HUDEP-2 (cell line): Measurements from ENCODE around the gene MAGI3.
A peak's percentile ranks its signal among the peaks of the same experiment; 100 is the strongest.
"Not testable (repeated sequence)": the region's sequence is repeated elsewhere in the genome, so short reads cannot be mapped to it uniquely, and the experiment has no call there.

Experiments
- DNase-seq, 76 experiments: peaks; one replicate each; lab custom pipeline; 2025; ENCODE audit not compliant: unreplicated experiment in 76 of 76; lab: John Stamatoyannopoulos, UW

MAGI3 gene

DNA sequence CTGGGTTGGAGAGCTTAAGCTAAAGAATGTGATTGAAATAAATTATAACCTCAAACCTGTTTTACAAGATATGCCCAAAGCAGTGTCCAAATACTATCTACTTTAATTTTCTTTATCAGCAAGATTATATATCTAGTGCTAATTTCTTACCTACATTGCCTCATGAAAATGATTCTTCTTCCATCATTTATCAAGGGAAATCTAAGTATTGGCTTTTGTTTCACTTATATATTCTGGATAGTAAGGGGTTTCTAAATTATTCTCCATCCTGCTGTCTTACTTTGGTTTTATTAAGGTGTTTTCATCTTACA lies 287.8 kb downstream of the MAGI3 start:
- DNase-seq, result no peak

DNA sequence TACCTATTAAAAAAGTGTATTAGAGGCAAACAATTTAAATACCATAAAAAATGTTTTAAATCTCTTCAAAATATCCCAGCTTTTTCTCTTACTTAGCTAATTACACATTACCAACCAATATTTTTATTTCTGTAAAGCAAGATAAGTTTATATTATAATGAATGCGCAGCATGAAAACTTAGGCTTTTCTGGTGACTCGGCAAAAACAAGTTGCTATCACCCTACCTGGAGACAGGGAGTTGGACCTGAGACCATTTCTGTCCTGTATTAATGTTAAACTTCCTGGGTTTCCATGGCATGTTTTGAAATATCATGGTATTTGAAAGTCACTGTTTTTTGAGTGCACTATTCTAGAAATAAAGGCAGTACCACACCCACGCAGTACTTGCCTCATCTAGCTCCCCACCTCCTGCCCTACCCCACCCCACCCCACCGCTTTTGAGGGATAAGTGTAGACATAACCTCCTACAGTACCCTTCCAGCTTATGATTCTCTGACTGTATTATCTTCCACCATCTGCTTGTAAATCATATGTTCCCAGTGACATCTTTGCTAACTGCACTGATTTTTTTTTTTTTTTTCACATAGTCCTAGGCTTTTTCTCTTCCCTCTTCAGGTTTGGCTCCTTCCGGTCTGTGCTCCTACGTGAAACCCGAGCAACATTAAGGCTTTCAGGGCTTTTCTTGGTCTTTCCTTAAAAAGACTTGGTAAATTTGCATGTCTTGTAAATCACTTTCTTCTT lies 291.5 kb downstream of the MAGI3 start:
- DNase-seq, result peak in 2 of 76 experiments; percentile 1 to 11

DNA sequence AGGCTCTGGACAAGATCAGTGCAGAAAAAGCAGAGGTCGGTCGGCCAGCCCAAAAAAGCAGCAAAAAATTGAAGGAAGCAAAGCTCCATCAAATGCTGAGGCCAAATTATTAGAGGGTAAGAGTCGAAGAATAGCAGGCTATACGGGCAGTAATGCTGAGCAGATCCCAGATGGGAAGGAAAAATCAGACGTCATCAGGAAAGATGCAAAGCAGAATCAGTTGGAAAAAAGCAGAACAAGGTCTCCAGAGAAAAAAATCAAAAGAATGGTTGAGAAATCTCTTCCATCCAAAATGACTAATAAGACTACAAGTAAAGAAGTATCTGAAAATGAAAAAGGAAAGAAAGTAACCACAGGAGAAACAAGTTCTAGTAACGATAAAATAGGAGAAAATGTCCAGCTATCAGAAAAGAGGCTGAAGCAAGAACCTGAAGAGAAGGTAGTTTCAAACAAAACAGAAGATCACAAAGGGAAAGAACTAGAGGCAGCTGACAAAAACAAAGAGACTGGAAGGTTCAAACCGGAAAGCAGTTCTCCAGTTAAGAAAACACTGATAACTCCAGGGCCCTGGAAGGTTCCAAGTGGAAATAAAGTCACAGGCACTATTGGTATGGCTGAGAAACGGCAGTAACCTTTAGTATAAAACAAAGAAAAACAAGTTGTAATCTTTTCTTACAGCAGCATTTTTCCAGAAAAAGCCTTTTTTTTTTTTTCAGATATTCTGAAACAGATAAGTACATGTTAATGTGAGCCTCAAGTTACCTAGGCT lies 293.3 kb downstream of the MAGI3 start:
- DNase-seq, result no peak

DNA sequence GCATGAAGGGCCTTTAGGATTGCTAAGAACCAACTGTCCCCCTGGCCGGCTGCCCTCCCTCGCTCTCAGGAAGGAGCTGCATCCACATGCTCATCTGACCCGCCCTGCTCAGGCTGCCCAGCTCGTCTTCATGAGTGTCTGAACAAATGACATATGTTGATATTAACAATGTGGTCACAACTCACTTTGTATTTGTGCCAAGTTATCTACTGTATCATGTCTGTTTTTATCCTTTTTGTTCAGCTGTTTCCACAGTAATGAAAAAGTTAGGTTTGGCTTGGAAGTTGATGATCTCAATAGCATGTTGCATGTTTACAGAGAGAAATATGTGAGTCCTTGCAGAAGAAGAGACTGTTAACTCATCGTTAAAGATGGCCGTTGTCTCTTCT lies 293.8 kb downstream of the MAGI3 start:
- DNase-seq, result peak in 47 of 76 experiments; percentile 3 to 67 (median 30)

DNA sequence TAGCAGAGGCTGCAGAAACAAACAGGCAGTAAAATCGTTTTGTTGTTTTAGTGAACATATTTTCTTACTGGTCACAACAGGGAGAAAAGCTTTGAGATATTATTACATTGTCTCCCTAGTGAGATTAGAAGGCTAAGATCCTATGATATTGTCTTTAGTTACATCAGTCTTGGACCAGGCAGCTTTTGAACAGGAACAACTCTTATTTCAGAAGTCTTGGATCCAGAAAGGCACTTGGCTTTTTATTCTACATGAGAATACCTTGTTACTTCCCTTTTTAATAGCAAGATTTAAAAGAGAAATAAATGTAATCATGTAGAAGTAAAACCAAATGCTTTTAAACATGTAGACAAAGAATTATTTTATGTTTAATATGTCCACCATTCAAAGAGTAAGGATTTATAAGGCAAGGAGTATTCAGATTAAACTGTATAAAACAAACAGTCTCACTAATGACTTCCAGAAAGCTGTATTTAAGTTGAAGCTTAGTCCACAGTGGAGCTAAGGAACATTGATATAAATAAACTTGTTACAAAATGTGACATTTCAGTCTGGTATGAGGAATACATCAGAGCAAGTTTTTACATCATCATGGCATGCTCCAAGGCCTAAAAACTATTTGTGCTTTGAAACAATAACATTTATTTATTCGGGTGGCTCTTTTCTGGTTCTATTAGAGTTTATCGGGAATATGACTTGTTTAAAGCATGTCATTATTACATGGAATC lies 296.7 kb downstream of the MAGI3 start:
- DNase-seq, result no peak

DNA sequence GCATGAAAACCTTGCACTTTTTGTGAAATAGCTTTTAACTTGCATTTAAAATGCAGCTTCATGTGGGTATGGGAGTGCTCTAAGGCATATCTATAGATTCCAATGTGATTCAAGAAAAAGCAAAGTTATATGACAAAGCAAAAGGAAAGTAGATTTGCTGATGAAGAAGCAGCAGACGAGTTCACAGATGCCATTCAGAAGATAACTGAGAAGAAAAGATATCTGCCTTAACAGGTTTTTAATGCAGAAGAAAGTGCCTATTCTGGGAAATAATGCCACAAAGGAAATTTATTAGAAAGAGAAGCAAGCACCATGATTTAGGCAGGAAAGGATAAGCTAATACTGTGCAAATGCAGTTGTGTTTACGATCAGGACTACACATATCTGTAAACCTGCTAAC lies 300.9 kb downstream of the MAGI3 start:
- DNase-seq, result peak in 9 of 76 experiments; percentile 3 to 44 (median 22)

DNA sequence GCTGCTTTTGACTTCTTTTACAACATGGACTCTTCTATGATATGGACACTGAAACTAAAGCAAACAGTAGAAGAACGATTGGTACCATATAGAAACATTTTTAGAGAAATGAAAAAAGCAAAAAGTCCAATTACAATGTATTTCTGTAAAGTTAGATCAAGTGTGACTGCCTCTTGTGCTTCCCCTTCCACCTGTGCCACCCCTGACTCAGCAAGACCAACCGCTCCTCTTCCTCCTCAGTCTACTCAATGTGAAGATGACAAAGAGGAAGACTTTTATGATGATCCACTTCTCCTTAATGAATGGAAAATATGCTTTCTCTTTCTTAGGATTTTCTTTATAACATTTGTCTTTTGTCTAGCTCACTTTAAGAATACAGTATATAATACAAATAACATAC lies 302.0 kb downstream of the MAGI3 start:
- DNase-seq, result no peak

DNA sequence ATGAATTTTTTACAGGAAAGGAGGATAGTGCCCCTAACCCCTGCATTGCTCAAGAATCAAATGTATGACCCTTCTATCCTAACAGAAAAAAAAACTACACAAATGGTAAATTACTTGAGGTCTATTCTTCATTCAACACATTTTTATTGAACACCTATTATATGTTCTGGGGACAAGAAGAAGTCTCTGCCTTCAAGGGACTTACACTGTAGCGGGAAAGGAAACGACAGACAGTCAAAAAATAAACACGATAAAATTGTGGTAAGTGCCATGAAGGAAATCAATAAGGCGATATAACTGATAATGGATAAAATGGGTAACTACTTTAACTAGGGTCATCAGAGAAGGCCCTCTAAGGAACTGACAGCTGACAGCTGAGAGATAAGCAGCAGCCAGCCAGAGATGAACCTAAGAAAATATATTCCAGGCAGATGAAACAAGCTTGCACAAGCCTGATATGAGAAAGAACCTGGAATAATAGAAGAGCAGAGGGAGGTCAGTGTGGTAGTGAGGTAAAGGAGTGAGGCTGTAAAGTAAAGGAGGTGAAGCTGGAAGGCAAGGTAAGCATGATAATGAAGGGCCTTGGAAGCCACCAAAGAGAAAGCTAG lies 302.6 kb downstream of the MAGI3 start:
- DNase-seq, result peak in 26 of 76 experiments; percentile 1 to 60 (median 35)

DNA sequence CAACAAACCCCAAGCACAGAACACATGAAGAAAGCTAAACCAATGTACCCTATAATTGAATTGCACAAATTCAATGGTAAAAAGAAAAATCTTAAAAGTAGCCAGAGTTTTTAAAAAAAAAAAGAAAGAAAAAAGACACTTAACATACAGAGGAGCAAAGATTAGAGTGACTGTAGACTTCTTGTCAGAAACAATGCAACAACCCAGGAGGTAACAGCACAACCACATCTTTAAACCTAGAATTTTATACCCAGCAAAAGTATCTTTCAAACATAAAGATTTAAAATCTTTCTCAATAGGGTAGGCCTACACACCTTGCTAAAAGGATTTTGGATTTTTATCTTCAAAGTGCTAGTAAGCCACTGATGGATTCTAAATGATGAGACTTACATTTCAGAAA lies 304.6 kb downstream of the MAGI3 start:
- no peak for DNase-seq

DNA sequence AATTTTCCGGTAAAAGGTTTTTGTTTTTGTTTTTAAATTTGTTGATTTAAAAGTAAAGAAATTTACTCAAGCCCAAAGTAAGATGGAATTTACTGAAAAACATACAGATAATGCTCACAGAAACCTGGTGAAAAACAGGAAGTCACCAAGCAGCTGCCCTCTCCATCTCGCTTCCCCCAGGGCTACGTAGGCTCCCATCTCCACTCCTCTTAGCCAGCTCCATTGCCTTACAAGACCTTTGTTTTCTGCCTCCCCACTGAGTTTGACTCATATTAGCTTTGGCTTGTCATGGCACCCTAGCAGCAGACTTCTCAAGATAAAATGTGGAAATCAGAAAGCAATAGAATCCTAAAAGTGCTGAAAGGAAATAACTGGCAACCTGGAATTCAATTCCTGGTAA lies 311.1 kb downstream of the MAGI3 start:
- no peak for DNase-seq

DNA sequence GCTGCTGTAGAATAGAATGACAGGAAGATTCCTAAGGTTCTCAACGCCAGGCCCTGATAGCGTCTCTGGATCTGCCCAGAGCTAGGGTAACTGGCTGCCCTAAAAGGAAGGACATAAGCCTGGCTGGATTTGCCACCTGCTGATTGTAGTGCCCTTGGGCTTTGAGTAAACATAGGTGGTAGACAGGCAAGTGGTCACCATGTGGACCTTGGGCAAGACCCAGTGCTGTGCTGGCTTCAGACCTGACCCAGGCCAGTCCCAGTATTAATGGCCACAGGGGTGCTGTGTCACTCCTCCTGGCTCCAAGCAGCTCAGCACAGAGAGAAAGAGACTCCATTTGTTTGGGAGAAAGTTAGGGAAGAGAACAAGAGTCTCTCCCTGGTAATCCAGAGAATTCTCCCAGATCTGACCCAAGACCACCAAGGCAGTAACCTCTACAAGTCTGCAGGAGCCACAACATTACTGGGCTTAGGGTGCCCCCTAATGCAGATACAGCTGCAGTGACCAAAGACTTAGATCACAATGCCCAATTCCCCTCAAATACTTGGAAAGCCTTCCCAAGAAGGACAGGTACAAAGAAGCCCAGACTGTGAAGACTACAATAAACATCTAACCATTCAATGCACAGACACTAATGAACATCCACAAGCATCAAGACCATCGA lies 324.4 kb downstream of the MAGI3 start:
- DNase-seq, result no peak

DNA sequence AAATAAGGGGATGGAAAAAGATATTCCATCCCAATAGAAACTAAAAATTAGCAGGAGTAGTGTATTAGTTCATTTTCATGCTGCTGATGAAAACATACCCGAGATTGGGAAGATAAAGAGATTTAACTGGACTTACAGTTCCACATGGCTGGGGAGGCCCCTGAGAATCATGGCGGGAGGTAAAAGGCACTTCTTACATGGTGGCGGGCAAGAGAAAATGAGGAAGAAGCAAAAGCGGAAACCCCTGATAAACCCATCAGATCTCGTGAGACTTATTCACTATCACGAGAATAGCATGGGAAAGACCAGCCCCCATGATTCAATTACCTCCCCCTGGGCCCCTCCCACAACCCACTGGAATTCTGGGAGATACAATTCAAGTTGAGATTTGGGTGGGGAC lies 327.2 kb downstream of the MAGI3 start:
- DNase-seq, result not testable (repeated sequence)

DNA sequence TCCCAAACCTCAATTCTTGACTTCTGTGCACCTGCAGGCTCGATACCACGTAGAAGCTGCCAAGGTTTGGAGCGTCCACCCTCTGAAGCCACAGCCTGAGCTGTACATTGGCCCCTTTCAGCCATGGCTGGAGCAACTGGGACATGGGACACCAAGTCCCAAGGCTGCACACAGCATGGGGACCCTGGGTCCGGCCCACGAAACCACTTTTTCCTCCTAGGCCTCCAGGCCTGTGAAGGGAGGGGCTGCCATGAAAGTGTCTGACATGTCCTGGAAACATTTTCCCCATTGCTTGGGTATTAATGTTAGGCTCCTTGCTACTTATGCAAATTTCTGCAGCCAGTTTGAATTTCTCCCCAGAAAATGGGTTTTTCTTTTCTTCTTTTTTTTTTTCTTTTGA lies 328.3 kb downstream of the MAGI3 start:
- not testable (repeated sequence) for DNase-seq

DNA sequence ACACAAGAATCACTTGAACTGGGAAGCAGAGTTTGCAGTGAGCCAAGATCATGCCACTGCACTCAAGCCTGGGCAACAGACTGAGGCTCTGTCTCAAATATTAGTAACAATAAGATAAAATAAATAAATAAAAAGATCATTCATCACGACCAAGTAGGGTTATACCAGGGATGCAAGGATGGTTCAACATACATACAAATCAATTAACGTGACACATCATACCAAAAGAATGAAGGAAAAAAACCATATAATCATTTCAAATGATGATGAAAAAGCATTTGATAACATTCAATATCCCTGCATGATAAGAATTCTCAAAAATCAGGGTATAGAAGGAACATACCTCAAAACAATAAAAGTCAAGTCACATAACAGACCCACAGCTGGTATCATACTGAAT lies 330.7 kb downstream of the MAGI3 start:
- no peak for DNase-seq

DNA sequence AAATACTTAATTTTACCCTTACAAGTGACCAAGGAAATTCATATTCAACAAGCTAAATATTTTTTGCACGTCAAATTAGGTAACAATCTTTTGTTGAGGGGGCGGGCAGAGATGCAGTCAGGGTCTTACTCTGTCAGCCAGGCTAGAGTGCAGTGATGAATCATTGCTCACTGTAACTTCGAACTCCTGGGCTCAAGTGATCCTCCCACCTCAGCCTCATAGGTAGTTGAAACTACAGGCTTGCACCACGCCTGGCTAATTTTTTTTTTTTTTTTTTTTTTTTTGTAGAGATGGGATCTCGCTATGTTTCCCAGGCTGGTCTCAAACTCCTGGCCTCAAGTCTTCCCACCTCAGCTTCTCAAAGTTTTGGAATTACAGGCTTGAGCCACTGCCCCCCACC lies 342.5 kb downstream of the MAGI3 start:
- DNase-seq, result no peak

DNA sequence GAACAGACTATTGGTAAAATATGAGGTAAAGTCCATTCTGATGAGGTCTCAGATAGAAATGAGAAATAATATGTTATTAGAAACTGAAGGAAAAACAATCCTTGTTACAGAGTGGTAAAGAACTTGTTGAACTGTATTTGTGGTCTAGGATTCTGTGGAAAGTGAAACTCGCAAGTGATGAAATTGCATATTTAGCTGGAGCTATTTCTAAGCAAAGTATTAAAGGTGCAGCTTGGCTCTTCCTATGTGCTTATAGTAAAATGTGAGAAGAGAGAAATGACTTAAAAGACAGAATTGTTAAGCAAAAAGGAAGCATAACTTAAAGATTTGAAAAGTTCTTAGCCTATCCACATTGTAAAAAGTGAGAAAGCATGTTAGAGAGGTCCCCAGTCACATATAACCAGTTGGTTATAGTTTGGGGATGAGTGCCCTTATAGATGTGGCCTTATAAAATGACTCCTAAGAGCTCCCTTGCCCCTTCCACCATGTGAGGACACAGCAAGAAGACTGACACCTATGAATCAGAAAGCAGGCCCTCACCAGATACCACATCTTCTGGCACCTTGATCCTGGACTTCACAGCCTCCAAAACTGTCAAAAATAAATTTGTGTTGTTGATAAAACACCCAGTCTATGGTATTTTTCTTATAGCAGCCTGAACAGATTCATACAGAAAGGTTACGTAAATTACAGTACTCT lies 344.2 kb downstream of the MAGI3 start:
- no peak for DNase-seq
